ENCODE measurements around the gene PIP4P1.

The PIP4P1 gene

DNA sequence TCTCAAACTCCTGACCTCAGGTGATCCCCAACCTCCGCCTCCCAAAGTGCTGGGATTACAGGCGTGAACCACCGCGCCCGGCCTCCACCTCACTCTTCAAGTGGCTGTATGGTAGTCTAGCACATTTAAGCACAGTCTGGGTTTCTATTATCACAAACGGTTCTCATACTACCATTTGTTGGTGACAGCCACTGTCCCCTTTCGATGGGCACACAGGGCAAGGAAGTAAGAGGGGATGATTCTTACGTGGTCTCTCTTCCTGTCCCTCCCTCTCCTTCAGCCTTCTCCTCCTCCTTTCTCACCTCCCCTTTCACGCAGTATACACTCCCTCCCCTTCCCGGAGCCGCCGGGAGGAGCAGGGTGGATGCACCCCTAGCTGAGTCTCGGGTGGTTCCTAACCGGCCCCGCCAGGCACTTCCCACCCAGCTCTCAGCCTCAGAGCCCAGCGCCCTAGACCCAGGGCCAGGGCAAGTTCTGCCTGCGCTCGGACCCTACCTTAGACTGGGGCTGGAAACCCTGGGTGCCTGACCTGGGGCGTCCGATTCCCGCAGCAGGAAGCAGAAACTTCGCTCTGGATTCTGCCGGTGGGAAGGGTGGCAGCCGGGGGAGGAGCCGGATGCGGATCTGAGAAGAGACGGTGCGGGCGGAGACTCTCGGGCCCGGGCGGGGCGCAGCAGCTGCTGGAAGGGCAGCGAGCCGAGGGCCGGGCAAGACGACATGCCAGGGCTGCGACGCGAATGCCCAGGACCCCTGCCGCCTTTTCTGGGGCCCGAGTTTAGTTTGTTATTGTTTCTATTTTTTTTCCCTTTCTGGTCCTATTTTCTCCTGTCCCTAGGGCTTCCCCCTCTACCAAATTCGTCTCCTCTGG lies 48.1 kb downstream of the PIP4P1 start, which contains the start of gene TEP1:
Gene TEP1 (minus strand): TSS at position 626 of the 868 bp plus-strand sequence. CDS start 5,062 bp downstream, outside the sequence.
- DNase-seq (ENCODE audit: low spot score) = peak; percentile 82
- TF ChIP-seq, protein P1, sequence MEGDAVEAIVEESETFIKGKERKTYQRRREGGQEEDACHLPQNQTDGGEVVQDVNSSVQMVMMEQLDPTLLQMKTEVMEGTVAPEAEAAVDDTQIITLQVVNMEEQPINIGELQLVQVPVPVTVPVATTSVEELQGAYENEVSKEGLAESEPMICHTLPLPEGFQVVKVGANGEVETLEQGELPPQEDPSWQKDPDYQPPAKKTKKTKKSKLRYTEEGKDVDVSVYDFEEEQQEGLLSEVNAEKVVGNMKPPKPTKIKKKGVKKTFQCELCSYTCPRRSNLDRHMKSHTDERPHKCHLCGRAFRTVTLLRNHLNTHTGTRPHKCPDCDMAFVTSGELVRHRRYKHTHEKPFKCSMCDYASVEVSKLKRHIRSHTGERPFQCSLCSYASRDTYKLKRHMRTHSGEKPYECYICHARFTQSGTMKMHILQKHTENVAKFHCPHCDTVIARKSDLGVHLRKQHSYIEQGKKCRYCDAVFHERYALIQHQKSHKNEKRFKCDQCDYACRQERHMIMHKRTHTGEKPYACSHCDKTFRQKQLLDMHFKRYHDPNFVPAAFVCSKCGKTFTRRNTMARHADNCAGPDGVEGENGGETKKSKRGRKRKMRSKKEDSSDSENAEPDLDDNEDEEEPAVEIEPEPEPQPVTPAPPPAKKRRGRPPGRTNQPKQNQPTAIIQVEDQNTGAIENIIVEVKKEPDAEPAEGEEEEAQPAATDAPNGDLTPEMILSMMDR (conservative IDR thresholded peaks at IDR 0.05; ENCODE audit: low read depth) = no peak
- ChIA-PET CTCF (interaction anchor here (1.0 to 1.1 kb wide), 2 partner anchors 193 to 196 kb away, joined by 3 read pairs; no protein-coding TSS in a partner anchor), POLR2A (ENCODE audit: low non-redundant PET) (interaction anchor here (0.9 to 1.8 kb wide), 4 partner anchors 12 to 269 kb away, joined by 3 to 9 read pairs (median 5); partner anchors contain the start of genes APEX1, OSGEP and PIP4P1)
- H3K27ac ChIP-seq = peak within 1 kb of the TSS; percentile 96

DNA sequence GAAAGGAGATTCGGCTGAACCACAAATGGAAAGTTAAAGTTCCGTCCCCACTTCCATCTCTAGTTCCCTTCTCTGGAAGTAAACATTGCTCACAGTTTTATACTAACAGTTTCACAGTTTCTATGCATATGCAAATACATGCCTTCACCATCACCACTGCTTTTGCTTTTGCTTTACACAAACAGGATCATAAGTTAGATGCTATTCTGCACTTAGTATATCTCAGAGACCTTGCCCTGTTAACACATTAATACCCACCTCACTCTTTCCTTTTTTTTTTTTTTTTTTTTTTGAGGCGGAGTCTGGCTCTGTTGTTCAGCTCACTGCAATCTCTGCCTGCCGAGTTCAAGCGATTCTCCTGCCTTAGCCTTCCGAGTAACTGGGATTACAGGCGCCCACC lies 48.8 kb downstream of the PIP4P1 start:
- H3K27ac ChIP-seq = peak overlapping the region; percentile 96

DNA sequence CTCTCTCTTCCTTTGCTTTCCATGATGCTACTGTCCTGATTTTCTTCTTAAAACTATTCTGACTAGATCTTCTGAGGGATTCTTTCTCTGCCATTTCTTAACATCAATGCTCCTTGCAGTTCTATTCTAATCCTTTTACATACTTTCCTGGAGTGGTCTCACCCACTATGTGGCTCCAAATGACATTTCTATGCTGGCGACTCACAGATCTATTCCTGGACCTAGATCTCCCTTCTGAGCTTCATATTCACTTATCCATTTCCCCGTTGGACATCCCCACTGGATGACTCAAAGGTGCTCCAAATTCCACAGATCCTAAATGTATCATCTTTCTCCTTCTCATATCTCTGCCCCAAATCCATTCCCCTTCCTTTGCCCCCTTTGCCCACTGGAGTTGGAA lies 52.0 kb downstream of the PIP4P1 start:
- DNase-seq (ENCODE audit: low spot score) = no peak
- CTCF ChIA-PET = no interaction called here
- TF ChIP-seq, protein P1 (conservative IDR thresholded peaks at IDR 0.05; ENCODE audit: low read depth) = no peak
- no peak overlapping the region for H3K27ac ChIP-seq
- POLR2A ChIA-PET (ENCODE audit: low non-redundant PET) = no interaction called here

More for the DNA sequence above, 48.8 kb downstream of the PIP4P1 start:
- DNase-seq (ENCODE audit: low spot score) = no peak
- TF ChIP-seq, protein P1 (conservative IDR thresholded peaks at IDR 0.05; ENCODE audit: low read depth) = no peak
- POLR2A ChIA-PET (ENCODE audit: low non-redundant PET) = interaction anchor here (1.3 to 1.8 kb wide), 3 partner anchors 11 to 49 kb away, joined by 3 to 9 read pairs (median 6); partner anchors contain the start of genes APEX1, OSGEP and PIP4P1
- CTCF ChIA-PET = interaction anchor here (0.6 kb wide), 1 partner anchor 9 kb away, joined by 7 read pairs; no protein-coding TSS in a partner anchor

Data from RWPE1 (cell line).